DOHH2 (cell line): Measurements from ENCODE around the gene STX7.

ENCODE experiments used
- CTCF ChIP-seq: fragments of 200-600 bp; sonication (generic); IDR thresholded peaks from one replicate; pipeline ENCODE4 v1.5.1; 2014; ENCODE audit warnings: antibody characterized with exemption, mild to moderate bottlenecking, low read depth, low read length; ENCODE audit not compliant: poor library complexity, severe bottlenecking
- EZH2phosphoT487 ChIP-seq: fragments of 200-600 bp; sonication (generic); IDR thresholded peaks from 2 replicates; pipeline ENCODE4 v1.6.1; 2017; ENCODE audit warnings: borderline replicate concordance, mild to moderate bottlenecking, antibody characterized with exemption, low read length, moderate library complexity, mixed read lengths

GRCh38 chr6:132410830-132411229 is 102.1 kb downstream of the STX7 start:
- TF ChIP-seq CTCF: no peak
- no peak for TF ChIP-seq EZH2phosphoT487
